GM19372 (cell line): ENCODE measurements around the gene DDAH1.
A peak's percentile ranks its signal among the peaks of the same experiment; 100 is the strongest.

Experiments used
- ATAC-seq: cut with Tn5 transposase; IDR thresholded peaks from one replicate; pipeline ENCODE4 v1.9.1; 2021; ENCODE audit warnings: mild to moderate bottlenecking, low read depth, moderate library complexity; ENCODE audit not compliant: unreplicated experiment

DDAH1 gene

DNA sequence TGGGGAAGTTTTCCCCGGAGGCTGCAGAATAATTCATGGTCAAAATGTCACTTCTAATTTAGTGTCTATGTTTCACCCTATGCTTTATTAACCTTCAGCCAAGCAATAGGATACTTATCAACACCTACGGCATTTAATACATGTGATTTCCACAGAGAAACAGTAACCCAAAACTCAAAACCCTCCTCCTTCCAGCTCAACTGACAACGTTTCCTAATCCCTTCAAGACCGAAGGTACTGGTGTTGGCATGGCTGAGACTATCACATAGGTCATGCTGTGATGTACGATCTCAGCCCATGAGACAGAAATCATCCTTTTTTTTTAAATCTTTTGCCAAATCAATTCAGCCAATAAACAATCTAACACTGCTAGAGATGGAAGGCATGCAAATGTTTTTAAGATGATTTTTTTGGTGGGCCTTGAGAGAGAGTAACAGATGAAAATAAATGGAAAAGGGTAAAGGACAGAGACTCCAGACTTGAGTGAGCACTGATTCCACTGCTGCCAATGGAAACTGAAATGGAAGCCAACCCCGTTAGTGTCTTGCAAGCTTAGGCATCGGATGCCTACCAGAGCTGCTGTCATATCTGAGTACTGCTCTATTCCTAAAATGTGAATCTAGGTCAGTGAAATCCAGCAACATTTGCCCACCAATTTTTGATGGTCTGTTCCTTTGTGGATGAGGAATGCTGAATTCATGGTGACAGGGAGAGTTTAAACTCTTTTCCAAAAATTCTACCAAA, 125.1 kb downstream of the DDAH1 start:
- ATAC-seq, result no peak

DNA sequence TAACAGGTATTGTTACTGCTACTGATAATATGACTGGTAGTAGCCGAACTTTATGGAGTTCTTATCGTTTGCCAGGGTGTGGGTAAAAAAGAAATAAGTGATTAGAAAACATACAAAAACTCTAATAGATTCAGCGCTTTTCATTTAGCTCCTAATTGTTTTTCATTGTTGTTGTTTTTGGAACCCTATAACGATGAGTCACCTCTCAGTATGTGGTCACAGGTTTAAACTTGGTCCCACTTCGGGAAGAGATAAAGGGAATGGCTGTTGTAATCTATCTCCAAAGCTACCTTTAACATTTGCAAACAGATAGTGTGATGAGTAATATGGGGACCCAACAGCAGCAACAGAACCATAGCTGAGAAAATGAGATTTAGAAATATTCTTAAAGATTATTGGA, 125.9 kb downstream of the DDAH1 start:
- ATAC-seq, result no peak

DNA sequence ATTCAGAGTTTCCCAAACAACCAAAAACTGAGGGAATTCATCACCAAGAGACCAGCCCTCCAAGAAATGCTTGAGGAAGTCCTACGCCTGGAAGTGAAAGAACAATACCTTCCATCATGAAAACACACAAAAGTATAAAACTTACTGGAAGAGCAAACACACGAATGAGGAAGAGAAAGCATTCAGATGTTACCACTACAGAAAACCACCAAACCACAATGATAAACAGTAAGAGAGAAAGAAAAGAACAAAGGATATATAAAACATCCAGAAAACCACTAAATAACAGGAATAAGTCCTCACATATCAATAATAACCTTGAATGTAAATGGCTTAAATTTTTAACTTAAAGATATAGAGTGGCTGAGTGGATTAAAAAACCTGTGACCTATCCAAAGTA, 130.0 kb downstream of the DDAH1 start:
- peak; percentile 68 for ATAC-seq

GRCh38 chr1:85333186-85333585, 131.8 kb downstream of the DDAH1 start:
- no peak for ATAC-seq

- no peak for ATAC-seq
Observed at GRCh38 chr1:85332575-85332974, 132.4 kb downstream of the DDAH1 start.

- ATAC-seq, result no peak
Observed at GRCh38 chr1:85330711-85331290, 134.2 kb downstream of the DDAH1 start.

DNA sequence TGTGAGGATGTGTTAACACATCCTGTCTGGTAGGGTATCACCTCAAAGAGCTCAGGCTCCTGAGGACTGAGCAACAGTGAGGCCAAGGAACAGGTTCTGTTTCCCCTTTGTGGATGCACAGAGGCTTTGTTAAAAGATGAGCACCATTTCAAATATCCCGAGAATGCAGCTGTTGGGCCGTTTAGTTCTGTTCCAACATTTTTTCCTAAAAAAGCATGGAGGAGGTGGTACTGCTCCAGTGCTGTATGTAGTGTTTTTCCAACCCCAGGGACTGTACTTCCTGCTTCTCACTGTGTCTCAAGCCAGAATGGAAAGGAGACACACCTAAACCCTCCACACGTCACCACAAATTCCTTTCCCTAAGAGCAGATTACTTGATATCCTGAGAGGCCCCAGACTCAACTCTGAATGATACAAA, 134.7 kb downstream of the DDAH1 start:
- no peak for ATAC-seq

DNA sequence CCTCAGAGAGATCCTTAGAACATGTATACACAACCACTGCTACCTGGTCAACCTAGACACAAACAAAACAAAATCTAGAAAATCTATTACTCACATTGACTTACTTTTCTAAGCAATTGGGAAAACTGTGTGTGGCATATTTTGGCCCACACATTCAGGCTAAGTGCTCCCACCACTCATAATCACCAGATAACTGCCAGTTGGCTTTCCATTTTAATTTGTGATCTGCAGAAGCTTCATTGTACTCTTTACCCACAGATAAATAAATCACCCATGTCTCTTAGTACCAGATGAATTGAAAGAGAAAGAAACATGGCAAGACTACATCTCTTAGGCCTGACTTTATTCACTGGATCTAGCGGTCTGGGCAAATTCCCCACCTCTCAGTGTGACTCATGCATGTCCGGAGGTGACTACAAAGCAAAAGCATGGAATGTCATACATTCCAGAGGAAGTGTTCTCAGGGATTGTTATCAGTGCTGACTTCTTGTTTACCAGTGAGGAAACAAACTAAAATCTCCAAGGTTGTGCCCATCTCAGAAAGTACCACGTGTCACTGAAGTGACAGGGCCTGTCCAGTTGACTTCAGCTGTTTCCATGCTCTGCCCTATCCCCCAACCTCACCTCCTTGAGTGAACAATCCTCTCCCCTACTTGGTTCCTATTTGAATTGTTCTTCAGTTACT, 136.1 kb downstream of the DDAH1 start:
- ATAC-seq, result no peak

- ATAC-seq, result no peak
Observed at GRCh38 chr1:85327759-85328158, 137.2 kb downstream of the DDAH1 start.

GRCh38 chr1:85326851-85327250, 138.1 kb downstream of the DDAH1 start:
- no peak for ATAC-seq

DNA sequence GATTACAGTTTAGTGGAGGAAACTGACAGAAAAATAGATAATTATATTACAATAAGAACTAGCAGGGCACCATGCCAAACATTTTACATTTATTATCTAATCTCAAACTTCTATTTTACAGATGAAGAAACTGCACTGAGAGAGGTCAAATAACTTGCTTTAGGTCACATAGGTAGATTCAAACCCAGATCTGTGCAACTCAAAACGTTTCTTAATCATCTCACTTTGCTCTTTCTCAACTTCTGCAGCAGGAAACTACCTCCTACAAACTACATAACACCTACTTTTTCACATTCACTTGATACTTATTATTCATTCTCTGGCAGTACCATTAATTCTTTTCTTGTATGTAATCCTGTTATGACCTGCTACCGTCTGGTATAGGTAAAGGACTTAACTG, 138.6 kb downstream of the DDAH1 start:
- no peak for ATAC-seq

DNA sequence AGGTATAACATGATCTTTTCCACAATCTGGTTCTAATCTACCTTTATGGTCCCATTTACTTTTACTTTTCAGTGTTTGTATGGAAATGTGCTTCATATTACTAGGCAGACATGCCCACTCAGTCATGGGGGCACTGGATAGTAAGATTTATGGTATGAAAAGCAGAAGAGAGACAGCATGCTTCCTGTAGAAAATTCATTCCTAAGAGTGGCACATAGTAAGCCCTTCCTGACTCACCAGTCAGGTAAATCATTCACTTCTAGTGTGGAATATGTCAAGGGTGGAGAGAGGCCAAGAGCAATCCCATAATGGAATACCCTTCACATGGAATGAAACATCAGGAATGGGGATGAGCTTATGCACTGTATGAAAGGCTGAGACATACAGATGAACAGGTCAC, 139.0 kb downstream of the DDAH1 start:
- no peak for ATAC-seq

GRCh38 chr1:85323770-85324169, 141.2 kb downstream of the DDAH1 start:
- ATAC-seq, result no peak

DNA sequence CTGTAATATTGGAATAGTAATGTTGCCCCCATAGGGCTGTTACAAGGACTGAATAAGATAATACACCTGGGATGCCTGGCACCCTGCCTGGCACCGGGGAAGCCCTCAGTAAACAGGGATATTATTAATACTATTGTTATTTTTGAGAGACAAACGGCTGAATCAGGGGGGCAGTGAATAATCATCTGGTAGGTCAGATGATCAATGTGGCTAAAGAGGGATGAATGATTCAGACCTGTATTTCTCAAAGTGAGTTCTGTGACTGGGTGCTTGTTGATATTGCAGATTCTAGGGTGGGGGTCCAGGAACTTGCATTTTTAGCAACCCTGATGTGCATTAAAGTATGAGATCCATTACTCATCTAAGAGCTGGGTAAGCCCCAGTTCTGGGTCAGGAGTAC, 142.3 kb downstream of the DDAH1 start:
- ATAC-seq, result no peak

- ATAC-seq, result peak; percentile 59
Observed at GRCh38 chr1:85321237-85321964, 143.6 kb downstream of the DDAH1 start.

DNA sequence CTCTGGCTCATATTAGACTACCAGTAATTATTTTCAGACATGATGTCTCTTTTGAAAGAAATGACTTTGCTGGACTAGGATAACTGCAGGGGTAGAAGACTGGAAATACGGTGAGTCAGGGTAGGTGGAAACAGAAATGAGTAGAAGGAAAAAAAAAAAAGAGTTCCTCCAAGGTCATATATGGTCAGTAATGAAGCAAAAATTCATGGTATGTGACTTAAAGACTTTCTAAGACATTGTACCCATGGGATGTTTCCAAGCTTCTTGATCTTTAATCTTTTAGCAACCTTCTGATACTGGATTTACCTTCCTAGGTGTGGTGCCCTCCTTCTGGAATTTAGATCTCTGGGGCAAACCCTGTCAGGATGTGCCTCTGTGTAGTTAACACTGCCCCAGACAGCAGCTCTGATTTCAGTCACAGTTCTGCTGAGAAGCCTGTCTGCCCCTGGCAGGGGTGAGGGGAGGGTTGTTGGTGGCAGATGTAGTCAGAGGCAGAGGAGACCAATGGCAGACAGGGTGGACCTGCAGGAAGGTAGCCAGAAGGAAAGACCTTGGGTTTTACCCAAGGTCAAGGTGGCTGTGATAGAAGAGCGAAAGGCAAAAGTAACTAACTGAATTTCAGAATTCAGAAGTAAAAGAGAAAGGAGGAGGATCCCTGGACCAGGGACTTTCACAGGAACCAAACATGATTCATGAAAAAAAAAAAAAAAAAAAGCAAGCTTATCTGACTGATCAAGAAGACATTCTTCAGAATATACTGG, 144.4 kb downstream of the DDAH1 start:
- ATAC-seq, result no peak

DNA sequence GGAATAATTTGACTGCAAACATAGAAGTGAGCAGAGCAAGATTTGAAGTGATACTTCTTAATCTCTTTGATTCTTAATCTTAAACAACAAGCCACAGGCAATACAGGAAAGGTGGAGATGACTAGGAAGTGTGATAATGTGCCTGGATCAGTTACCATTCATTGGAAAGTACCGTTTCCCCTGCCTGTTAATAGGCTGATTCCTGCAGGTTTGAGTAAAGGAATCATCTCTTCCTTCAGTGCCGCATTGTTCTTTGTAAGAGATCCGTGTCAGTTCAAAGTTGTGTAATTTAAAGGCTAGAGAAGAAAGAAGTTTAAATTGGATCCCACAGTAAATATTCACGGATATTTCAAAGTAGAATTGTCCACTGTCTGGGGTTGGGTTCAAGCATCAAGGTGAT, 145.0 kb downstream of the DDAH1 start:
- ATAC-seq, result no peak

DNA sequence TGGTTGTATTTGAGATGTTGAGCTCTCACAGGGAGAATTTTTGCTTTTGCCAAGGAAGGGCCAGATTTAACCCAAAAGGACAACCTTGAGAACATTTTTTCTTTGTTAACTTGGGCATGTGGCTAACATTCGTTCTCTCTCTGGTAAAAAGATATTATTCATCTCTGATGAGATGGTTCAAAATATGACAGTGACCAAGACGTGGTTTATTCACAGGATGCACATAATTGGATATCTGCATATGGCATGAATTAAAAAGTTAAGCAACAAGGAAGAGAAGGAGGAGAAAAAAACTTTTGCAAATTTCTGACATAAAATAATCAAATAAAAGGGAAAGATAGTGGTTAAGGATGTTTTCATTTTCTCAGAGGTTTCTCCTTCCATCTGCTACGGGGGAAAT, 145.5 kb downstream of the DDAH1 start:
- ATAC-seq, result no peak

DNA sequence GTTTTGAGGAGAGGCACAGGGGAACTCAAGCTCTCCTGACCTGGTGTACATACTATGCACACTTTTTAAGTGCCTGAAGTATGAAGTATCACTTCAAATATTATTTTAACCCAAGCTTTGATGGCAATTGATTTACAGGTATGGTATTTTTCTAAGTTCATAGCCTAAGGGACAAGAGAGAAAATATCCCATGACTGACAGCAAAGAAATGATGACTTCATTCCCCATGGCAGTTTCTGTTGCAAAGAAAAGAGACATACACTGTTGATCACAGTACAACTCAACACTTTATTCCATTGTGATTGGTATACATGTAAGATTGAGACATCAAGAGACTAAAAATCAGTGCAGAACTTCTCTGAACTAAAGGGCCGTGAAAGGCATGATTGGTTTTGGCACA, 146.7 kb downstream of the DDAH1 start:
- no peak for ATAC-seq

DNA sequence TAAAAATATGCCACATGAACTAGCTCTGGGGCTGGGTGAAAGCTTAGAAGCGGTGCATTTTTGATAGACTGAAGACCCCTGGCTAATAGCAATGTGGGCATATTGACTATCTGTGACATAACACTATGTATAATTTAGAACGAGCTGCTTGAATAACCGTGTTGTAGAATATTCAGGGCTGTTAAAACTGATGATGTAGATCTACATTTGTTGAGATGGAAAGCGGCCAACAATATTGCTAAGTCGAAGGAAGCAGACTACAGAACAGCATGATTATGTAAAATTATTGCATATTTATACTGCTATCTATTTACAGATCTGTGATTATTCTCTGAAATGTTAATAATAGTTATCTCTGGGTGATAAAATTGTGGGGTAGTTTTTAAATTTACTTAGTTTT, 147.4 kb downstream of the DDAH1 start:
- ATAC-seq, result no peak

DNA sequence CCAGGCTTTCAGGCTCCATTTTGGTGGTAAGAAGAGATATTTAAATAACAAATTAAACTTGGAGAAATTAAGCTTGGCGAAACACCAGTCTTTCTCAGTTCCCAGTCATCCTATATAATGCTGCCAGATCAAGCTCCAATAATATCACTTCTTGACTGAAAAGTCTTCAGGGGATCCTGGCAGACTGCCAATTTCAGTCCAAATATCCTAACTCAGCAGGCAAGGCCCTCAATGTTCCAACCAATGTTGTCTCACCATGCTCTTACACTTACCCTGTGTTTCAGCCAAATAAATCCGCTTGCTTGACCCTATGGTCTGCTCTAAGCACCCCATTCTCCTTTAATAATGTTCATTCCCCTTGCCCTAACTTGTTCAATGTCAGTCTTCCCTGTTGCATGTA, 148.6 kb downstream of the DDAH1 start:
- ATAC-seq, result no peak
